Uterus (tissue), 4 donors: ENCODE measurements around the gene ELANE. TPM values are rescaled to one million over a fixed set of nuclear protein-coding genes. Genes with fewer than 3 reads are reported as not detected.

ENCODE experiments used
- DNase-seq, 2 donors: peaks; one replicate each; pipeline ENCODE4 v3.0.0-alpha.2; 2019 to 2020
- H3K27ac ChIP-seq, 2 donors: fragments of 200-600 bp; sonication (generic); 1 replicate in 1 of 2; 2 replicates in 1 of 2; pipeline ENCODE4 v1.5.1; 2016 to 2018
- H3K27me3 ChIP-seq, 2 donors: fragments of 200-600 bp; sonication (generic); one replicate each; pipeline ENCODE4 v1.5.1; 2018 to 2019; ENCODE audit warnings: control low read depth in 1 of 2
- H3K36me3 ChIP-seq, 2 donors: fragments of 200-600 bp; sonication (generic); one replicate each; pipeline ENCODE4 v1.5.1; 2019; ENCODE audit warnings: control low read depth in 1 of 2
- H3K4me1 ChIP-seq, 2 donors: fragments of 200-600 bp; sonication (generic); one replicate each; pipeline ENCODE4 v1.5.1; 2018 to 2019; ENCODE audit warnings: control low read depth in 1 of 2
- H3K4me3 ChIP-seq, 2 donors: fragments of 200-600 bp; sonication (generic); 1 replicate in 1 of 2; 2 replicates in 1 of 2; pipeline ENCODE4 v1.5.1; 2018 to 2019; ENCODE audit warnings: mild to moderate bottlenecking in 1 of 2
- H3K9me3 ChIP-seq, 2 donors: fragments of 200-600 bp; sonication (generic); one replicate each; pipeline ENCODE4 v1.5.1; 2019; ENCODE audit warnings: control low read depth in 1 of 2
- CTCF ChIP-seq, 4 experiments: fragments of 200-600 bp in 2 of 4; fragments of 450-650 bp in 2 of 4; sonication (generic) in 2 of 4; IDR thresholded peaks; one replicate each; pipeline ENCODE4 v1.5.1; 2016 to 2019; ENCODE audit warnings: antibody characterized with exemption in 4 of 4, mild to moderate bottlenecking in 2 of 4, moderate library complexity in 1 of 4
- POLR2A ChIP-seq, 2 donors: fragments of 450-650 bp; IDR thresholded peaks; one replicate each; pipeline ENCODE4 v1.6.1; 2016; ENCODE audit warnings: antibody characterized with exemption in 2 of 2, mild to moderate bottlenecking in 1 of 2, moderate library complexity in 1 of 2
- intact Hi-C: fragments of 100-400 bp; cut with DNase I; formaldehyde crosslinking; loops from one replicate; pipeline ENCODE4 v1.15.1; 2023; ENCODE audit warnings: low total_unique reads
- total RNA-seq, 4 donors: library from RNA; depleted of rRNA in 3 of 4; stranded (reverse); fragments of >200 nt in 3 of 4; gene quantifications; one replicate each; pipeline versions ENCODE4 v1.1.0 to v1.2.4, GENCODE V29; 2014 to 2023
- donor health status: DM: yes; HTN: yes; CAD: no.

Gene ELANE
- total RNA-seq, 4 donors from 2014 or later: 3.4 TPM; not detected in 3

GRCh38 chr19:899336-900042 lies 47.4 kb downstream of the ELANE start:
- Histone ChIP-seq H3K27ac (no peak overlapping the region), H3K9me3 (no peaks in the 10 kb centered on the region), H3K27me3 (no peaks in the 10 kb centered on the region), H3K4me3 (no peak overlapping the region), H3K36me3 (no peaks in the 10 kb centered on the region), H3K4me1 (no peaks in the 10 kb centered on the region)
- intact Hi-C loops: no loop called here
- TF ChIP-seq CTCF (IDR thresholded peaks at IDR 0.05) (no peak), POLR2A (IDR thresholded peaks at IDR 0.05) (no peak)
- DNase-seq: no peak

- no peak overlapping the region for H3K4me3 ChIP-seq
- no peaks in the 10 kb centered on the region for H3K9me3 ChIP-seq
- H3K27ac ChIP-seq: no peak overlapping the region
- TF ChIP-seq CTCF (IDR thresholded peaks at IDR 0.05): no peak
- no peak for TF ChIP-seq POLR2A (IDR thresholded peaks at IDR 0.05)
- no peak for DNase-seq
- intact Hi-C loops: no loop called here
- H3K27me3 ChIP-seq: no peaks in the 10 kb centered on the region
- H3K4me1 ChIP-seq: no peaks in the 10 kb centered on the region
- no peaks in the 10 kb centered on the region for H3K36me3 ChIP-seq
These were observed 47.9 kb downstream of the ELANE start for GRCh38 chr19:900043-900301.

GRCh38 chr19:900302-901111 lies 48.4 kb downstream of the ELANE start:
- intact Hi-C loops: no loop called here
- Histone ChIP-seq H3K36me3 (no peaks in the 10 kb centered on the region), H3K4me3 (no peak overlapping the region), H3K9me3 (no peaks in the 10 kb centered on the region), H3K4me1 (no peaks in the 10 kb centered on the region), H3K27ac (no peak overlapping the region), H3K27me3 (no peaks in the 10 kb centered on the region)
- DNase-seq: no peak
- TF ChIP-seq POLR2A (IDR thresholded peaks at IDR 0.05): no peak
- no peak for TF ChIP-seq CTCF (IDR thresholded peaks at IDR 0.05)

- Histone ChIP-seq H3K27me3 (no peaks in the 10 kb centered on the region), H3K9me3 (no peaks in the 10 kb centered on the region), H3K4me3 (no peak overlapping the region), H3K36me3 (no peaks in the 10 kb centered on the region), H3K27ac (no peak overlapping the region), H3K4me1 (no peaks in the 10 kb centered on the region)
- DNase-seq: no peak
- TF ChIP-seq CTCF (IDR thresholded peaks at IDR 0.05) (no peak), POLR2A (IDR thresholded peaks at IDR 0.05) (no peak)
- intact Hi-C loops: no loop called here
These were observed 49.4 kb downstream of the ELANE start for GRCh38 chr19:901216-902092.

- no peaks in the 10 kb centered on the region for H3K4me1 ChIP-seq
- intact Hi-C loops: no loop called here
- TF ChIP-seq POLR2A (IDR thresholded peaks at IDR 0.05): no peak
- no peak for TF ChIP-seq CTCF (IDR thresholded peaks at IDR 0.05)
These were observed 49.9 kb downstream of the ELANE start for GRCh38 chr19:902093-902370.

More at GRCh38 chr19:902093-902370, 49.9 kb downstream of the ELANE start:
- H3K36me3 ChIP-seq: no peaks in the 10 kb centered on the region
- H3K27me3 ChIP-seq: no peaks in the 10 kb centered on the region
- DNase-seq: no peak
- no peak overlapping the region for H3K27ac ChIP-seq
- H3K9me3 ChIP-seq: no peaks in the 10 kb centered on the region
- no peak overlapping the region for H3K4me3 ChIP-seq
